Gastrocnemius medialis (tissue), 4 donors: ENCODE measurements around the gene DKK1. TPM values are rescaled to one million over a fixed set of nuclear protein-coding genes. Genes with fewer than 3 reads are reported as not detected.
"Not testable (repeated sequence)": the region's sequence is repeated elsewhere in the genome, so short reads cannot be mapped to it uniquely, and the experiment has no call there.

ENCODE experiments used
- ATAC-seq, 2 donors: fragments of 150-250 bp; one replicate each; pipeline ENCODE4 v1.9.1; 2016
- DNase-seq, 2 donors: peaks; one replicate each; pipeline ENCODE4 v3.0.0-alpha.2; 2019
- H3K27ac ChIP-seq, 4 donors: fragments of 200-600 bp; sonication (generic); 1 replicate in 1 of 4; 2 replicates in 3 of 4; pipeline ENCODE4 v1.5.1; 2016 to 2018; ENCODE audit warnings: mild to moderate bottlenecking in 2 of 4, moderate library complexity in 1 of 4
- H3K27me3 ChIP-seq, 3 donors: fragments of 200-600 bp; sonication (generic) in 2 of 3; 1 replicate in 1 of 3; 2 replicates in 2 of 3; pipeline versions ENCODE4 v1.5.1 to v1.6.0; 2016 to 2019; ENCODE audit warnings: mild to moderate bottlenecking in 1 of 3, moderate library complexity in 1 of 3
- H3K36me3 ChIP-seq, 2 donors: fragments of 200-600 bp; sonication (generic) in 1 of 2; one replicate each; pipeline ENCODE4 v1.5.1; 2017 to 2018
- H3K4me1 ChIP-seq, 2 donors: fragments of 200-600 bp; sonication (generic) in 1 of 2; one replicate each; pipeline ENCODE4 v1.5.1; 2016 to 2017; ENCODE audit warnings: mild to moderate bottlenecking in 2 of 2
- H3K4me3 ChIP-seq, 4 donors: fragments of 200-600 bp; sonication (generic) in 3 of 4; 1 replicate in 1 of 4; 2 replicates in 3 of 4; pipeline ENCODE4 v1.5.1; 2016 to 2019; ENCODE audit warnings: mild to moderate bottlenecking in 2 of 4
- H3K9me3 ChIP-seq, 3 donors: fragments of 200-600 bp; sonication (generic) in 2 of 3; 1 replicate in 1 of 3; 2 replicates in 2 of 3; pipeline ENCODE4 v1.5.1; 2016 to 2019
- POLR2A ChIP-seq, 2 donors: fragments of 450-650 bp; IDR thresholded peaks; one replicate each; pipeline ENCODE4 v1.6.1; 2017; ENCODE audit warnings: antibody characterized with exemption in 2 of 2, mild to moderate bottlenecking in 2 of 2, moderate library complexity in 2 of 2
- in situ Hi-C, 4 donors: fragments of 200-750 bp; cut with MboI; loops; one replicate each; pipeline versions ENCODE4 v1.15.0 to v1.8.0; 2017; ENCODE audit warnings: low sequenced_read_pairs in 4 of 4
- intact Hi-C: fragments of 100-400 bp; cut with DNase I; formaldehyde crosslinking; loops from one replicate; pipeline ENCODE4 v1.15.1; 2023; ENCODE audit warnings: low total_unique reads
- total RNA-seq, 4 donors: library from RNA; depleted of rRNA; stranded (reverse); fragments of >200 nt; gene quantifications; one replicate each; pipeline versions ENCODE4 v1.1.0 to v1.2.3, GENCODE V29; 2016
- TF ChIP-seq, protein P1 (sequence below), 5 experiments: fragments of 450-650 bp in 3 of 5; fragments of 200-600 bp in 2 of 5; sonication (generic) in 2 of 5; IDR thresholded peaks in 4 of 5; conservative IDR thresholded peaks in 1 of 5; 1 replicate in 4 of 5; 2 replicates in 1 of 5; pipeline ENCODE4 v1.5.1; 2016 to 2019; ENCODE audit warnings: antibody characterized with exemption in 5 of 5, mild to moderate bottlenecking in 3 of 5, moderate library complexity in 3 of 5

The DKK1 gene
- total RNA-seq, 4 donors from 2014 or later: 0.78 TPM; not detected in 3

- no peak overlapping the region for H3K27ac ChIP-seq
- intact Hi-C loops (no loop called here), in situ Hi-C loops (no loop called here)
- no peaks in the 10 kb centered on the region for H3K9me3 ChIP-seq
- TF ChIP-seq POLR2A (IDR thresholded peaks at IDR 0.05): no peak
- TF ChIP-seq, protein P1, sequence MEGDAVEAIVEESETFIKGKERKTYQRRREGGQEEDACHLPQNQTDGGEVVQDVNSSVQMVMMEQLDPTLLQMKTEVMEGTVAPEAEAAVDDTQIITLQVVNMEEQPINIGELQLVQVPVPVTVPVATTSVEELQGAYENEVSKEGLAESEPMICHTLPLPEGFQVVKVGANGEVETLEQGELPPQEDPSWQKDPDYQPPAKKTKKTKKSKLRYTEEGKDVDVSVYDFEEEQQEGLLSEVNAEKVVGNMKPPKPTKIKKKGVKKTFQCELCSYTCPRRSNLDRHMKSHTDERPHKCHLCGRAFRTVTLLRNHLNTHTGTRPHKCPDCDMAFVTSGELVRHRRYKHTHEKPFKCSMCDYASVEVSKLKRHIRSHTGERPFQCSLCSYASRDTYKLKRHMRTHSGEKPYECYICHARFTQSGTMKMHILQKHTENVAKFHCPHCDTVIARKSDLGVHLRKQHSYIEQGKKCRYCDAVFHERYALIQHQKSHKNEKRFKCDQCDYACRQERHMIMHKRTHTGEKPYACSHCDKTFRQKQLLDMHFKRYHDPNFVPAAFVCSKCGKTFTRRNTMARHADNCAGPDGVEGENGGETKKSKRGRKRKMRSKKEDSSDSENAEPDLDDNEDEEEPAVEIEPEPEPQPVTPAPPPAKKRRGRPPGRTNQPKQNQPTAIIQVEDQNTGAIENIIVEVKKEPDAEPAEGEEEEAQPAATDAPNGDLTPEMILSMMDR (IDR thresholded peaks at IDR 0.05 in 4 of 5, conservative IDR thresholded peaks at IDR 0.05 in 1 of 5): no peak
- no peaks in the 10 kb centered on the region for H3K27me3 ChIP-seq
- no peak for ATAC-seq
- DNase-seq: no peak
- no peaks in the 10 kb centered on the region for H3K36me3 ChIP-seq
- no peak overlapping the region for H3K4me3 ChIP-seq
- H3K4me1 ChIP-seq: no peaks in the 10 kb centered on the region
Observed at GRCh38 chr10:52359441-52359840, 45.4 kb downstream of the DKK1 start.

DNA sequence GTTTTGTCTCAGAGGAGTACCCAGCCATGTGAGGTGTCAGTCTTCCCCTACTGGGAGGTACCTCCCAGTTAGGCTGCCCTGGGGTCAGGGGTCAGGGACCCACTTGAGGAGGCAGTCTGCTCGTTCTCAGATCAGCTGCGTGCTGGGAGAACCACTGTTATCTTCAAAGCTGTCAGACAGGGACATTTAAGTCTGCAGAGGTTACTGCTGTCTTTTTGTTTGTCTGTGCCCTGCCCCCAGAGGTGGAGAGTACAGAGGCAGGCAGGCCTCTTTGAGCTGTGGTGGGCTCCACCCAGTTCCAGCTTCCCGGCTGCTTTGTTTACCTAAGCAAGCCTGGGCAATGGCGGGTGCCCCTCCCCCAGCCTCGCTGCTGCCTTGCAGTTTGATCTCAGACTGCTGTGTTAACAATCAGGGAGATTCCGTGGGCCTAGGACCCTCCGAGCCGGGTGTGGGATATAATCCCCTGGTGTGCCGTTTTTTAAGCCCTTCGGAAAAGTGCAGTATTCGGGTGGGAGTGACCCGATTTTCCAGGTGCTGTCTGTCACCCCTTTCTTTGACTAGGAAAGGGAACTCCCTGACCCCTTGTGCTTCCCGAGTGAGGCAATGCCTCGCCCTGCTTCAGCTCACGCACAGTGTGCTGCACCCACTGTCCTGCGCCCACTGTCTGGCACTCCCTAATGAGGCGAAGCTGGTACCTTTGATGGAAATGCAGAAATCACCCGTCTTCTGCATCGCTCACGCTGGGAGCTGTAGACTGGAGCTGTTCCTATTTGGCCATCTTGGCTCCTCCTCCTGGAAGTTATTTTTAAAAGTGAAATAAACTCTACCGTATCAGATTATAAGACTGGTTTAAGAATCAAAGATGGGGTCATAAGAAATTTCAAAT lies 51.7 kb downstream of the DKK1 start:
- H3K27ac ChIP-seq, H3K4me3 ChIP-seq, H3K9me3 ChIP-seq, H3K27me3 ChIP-seq, H3K36me3 ChIP-seq, H3K4me1 ChIP-seq, intact Hi-C loops, in situ Hi-C loops, ATAC-seq, DNase-seq: not testable (repeated sequence)
